Right ventricle myocardium inferior (tissue), 1 donor: ENCODE results near the gene RND1. TPM values are rescaled to one million over a fixed set of nuclear protein-coding genes. Genes with fewer than 3 reads are reported as not detected.

Experiments used
- ATAC-seq: fragments of 200-7000 bp; cut with Tn5 transposase; one replicate; pipeline ENCODE4 v1.9.1; 2020; ENCODE audit warnings: mild to moderate bottlenecking, moderate library complexity
- DNase-seq: peaks from one replicate; pipeline ENCODE4 v3.0.0; 2021; ENCODE audit errors: missing footprints
- intact Hi-C: fragments of 100-400 bp; cut with DNase I; formaldehyde crosslinking; loops from one replicate; pipeline ENCODE4 v1.11.0; 2022
- total RNA-seq: library from RNA; stranded (reverse); fragmentation: NEBNext Ultra II Directional; extraction: Animal tissue kit (Norgen Biotek cat#: 25700); gene quantifications from one replicate; pipeline ENCODE4 v1.2.1, GENCODE V29; 2021
- donor health status: DM: no; HTN: yes; CAD: no; lungs with severe emphysema.

The RND1 gene
- total RNA-seq, 1 donor from 2014 or later, result 0.41 TPM

DNA sequence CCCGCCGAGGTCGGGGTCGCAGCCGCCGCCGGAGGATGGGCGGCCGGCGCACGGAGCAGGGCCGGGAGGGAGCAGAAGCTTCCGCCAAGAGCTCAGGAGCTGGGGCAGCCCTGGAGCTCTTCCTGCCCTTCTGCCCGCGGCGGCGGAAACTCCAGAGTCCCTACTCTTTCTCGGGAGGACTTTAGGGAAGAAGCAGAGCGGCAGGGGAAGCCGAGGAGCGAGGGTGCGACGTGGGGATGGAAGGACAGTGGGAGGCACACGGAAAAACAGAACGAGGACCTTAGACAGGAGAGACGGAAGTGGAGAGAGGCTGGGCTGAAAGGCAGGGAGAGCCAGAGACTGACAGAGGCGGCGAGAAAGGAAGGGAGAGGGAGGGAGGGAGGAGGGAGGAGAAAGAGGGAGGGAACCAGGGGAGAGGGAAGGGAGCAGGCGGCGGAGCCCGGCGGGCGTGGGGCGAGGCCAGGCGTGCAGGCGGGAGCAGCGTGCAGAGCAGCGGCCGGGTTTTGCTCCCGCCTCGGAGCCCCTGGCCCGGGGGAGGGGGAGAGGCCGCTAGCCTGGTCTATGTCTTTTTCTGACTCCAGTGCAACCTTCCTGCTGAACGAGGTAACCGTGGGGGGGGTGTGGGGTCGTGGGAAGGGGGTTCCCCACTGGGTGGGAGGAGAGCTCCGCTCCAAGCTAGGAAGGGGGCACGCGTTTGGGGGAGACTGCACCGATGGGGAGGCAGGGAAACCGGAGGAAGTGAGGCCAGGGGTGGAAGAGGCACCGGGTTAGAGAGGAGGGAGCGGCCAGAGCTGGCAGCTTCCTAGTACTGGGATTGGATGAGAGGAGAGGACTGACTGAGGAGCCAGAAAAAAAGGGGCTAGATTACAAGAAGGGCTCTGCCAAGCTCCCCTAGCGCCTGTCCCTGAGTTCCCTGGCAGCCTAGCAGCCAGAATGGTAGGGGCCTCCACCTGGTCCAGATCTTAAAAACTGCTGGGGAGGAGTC, 50.3 kb downstream of the RND1 start:
- ATAC-seq (peak; percentile 86), DNase-seq (peak; percentile 88)
- intact Hi-C loops, result no loop called here

DNA sequence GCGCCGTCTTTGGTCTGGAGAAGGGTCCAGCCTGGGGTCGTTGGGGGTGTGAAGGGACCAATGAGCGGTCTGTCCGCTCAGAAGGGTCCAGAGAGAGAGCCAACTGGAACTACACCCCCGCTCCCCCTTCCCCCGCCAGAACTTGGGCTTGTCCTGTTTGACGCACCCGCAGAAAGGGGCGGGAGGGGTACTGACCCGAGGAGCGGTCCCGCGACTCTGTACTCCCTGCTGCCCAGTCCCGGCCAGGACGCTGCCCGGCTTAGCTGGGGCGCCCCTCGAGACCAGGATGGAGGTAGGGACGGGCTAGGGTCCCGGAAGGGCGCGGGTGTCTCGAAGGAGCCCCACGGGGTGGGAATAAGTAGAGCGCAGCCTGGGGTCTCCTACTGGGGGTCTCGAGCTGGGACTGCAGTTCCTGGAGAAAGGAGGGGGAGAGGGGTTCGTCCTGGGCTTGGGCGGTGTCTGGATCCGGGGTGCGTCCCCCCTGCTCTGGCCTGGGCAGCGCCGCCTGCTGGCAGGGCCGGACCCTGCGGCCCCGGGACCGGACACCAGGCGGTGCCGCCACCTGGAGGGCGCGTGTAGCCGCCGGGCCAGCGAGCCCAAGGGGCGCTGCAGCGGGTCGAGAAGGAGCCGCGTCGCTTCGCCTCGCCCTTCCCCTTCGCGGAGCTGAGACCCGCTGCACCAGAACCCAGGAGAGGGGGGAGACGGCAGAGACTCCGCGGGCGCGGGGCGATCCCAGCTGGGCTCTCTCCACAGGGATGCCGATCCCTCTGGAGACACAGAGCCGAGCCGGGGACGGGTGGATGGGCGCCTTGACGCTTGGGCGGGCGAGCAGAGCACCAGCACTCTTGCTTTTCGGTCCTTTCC, 51.2 kb downstream of the RND1 start:
- ATAC-seq (peak; percentile 89), DNase-seq (peak; percentile 93)
- intact Hi-C loops, result no loop called here

- ATAC-seq, result no peak
- DNase-seq, result no peak
- intact Hi-C loops, result no loop called here
Observed at GRCh38 chr12:48813465-48814261, 52.0 kb downstream of the RND1 start.

DNA sequence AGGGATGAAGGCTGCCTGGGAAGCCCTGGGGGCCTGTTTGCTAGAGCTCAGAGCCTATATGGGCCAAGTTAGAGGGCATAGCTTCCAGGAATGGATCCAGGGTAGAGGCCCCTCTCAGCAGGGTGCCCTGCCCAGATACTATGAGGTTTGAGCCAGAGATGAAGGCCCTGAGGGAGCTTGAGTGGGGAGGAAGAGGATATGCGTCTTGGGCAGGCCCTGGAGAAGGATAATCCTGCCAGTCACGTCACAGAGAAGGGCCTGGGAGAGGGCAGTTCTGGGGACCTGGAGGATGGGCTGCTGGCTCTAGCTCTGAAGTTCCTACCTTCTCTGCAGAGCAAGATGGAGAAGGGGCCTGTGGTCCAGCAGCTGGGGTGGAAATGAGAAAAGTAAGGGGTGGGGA, 53.3 kb downstream of the RND1 start:
- no peak for ATAC-seq
- intact Hi-C loops, result no loop called here

DNA sequence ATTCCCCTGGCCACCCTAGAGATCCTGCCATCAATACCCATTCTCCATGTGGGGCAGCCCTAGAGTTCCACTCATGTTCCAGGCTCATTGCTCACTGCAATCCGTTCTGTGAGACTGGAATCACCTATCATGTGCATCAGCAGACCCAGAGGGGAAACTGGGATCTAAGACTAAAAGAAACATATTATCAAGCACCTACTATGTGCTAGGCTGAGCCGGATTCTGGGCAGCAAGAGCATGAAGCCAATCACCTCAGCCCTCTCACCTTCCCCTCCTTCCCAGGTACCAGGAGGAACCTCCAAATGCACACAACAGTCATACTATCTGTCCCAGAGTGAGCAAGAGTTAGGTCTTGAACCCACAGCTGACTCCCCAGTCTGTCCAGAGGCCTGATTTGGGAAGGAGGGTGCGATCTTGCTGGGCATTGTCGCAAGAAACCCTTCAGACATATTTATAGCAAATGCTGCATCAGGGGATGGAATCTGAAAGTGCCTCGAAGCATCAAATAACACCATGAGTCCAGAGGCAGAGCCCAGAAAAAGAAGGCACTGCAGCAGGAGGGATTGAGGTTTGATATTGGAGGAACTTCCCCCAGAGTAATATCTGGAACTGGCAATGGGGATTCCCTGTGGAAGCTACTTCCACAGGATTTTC, 54.1 kb downstream of the RND1 start:
- intact Hi-C loops, result no loop called here
- DNase-seq (no peak), ATAC-seq (no peak)

More for the DNA sequence above, 53.3 kb downstream of the RND1 start:
- no peak for DNase-seq

DNA sequence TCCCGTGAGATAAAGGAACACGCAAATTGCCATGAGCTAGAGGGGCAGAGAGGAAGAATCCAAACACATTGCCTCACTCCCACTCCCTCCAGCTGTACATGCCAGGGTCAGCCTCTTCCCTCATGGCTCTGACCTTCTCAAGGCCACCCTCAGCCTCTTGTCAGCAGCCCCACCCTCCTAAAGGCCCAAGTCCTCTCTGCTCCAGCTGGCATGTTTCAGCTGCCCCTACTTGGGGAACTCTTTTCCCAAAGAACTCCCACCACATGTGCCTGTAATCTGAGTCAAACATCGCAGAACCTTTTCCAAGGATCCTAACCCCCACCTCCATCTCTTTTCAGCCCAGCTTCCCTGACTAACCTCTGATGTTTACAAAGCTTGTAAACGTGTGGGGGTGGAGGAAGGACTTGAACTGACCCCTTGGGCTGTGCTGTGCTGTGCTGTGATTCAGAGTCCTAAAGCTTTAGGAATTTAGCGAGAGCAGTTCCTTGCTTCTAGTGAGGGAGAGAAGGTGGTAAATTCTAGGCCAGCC, 54.7 kb downstream of the RND1 start:
- intact Hi-C loops, result no loop called here
- no peak for DNase-seq
- no peak for ATAC-seq

- ATAC-seq (no peak), DNase-seq (no peak)
- intact Hi-C loops, result no loop called here
Observed at GRCh38 chr12:48807981-48808380, 57.7 kb downstream of the RND1 start.

Other genes starting within 250 kb of the RND1 start
- gene KANSL2, start 183.6 kb downstream of the RND1 start, total RNA-seq, result 19.7 TPM
- gene CCNT1, start 149.2 kb downstream of the RND1 start, total RNA-seq, result 17.0 TPM
- 55.6 TPM for gene ADCY6, start 76.8 kb downstream of the RND1 start, total RNA-seq
- 6.0 TPM for gene CACNB3, start 47.4 kb downstream of the RND1 start, total RNA-seq
- gene DDX23, start 13.7 kb downstream of the RND1 start, total RNA-seq, result 37.2 TPM
- 3.7 TPM for gene FKBP11, start 59.6 kb upstream of the RND1 start, total RNA-seq
- gene ARF3, start 91.6 kb upstream of the RND1 start, total RNA-seq, result 49.6 TPM
- gene WNT10B, start 105.9 kb upstream of the RND1 start, total RNA-seq, result 0.43 TPM
- gene WNT1, start 112.5 kb upstream of the RND1 start, total RNA-seq, result not detected
- gene DDN, start 133.5 kb upstream of the RND1 start, total RNA-seq, result 0.49 TPM
- gene PRKAG1, start 152.9 kb upstream of the RND1 start, total RNA-seq, result 93.8 TPM
- 33.5 TPM for gene KMT2D, start 194.9 kb upstream of the RND1 start, total RNA-seq
- 0.41 TPM for gene RHEBL1, start 204.1 kb upstream of the RND1 start, total RNA-seq
- gene DHH, start 228.9 kb upstream of the RND1 start, total RNA-seq, result 0.87 TPM
- 26.3 TPM for gene LMBR1L, start 245.0 kb upstream of the RND1 start, total RNA-seq